Mononuclear cell (primary cell): ENCODE data around the gene HPX. TPM values are rescaled to one million over a fixed set of nuclear protein-coding genes. Genes with fewer than 3 reads are reported as not detected.

Experiments
- H3K27me3 ChIP-seq: 2 replicates; pipeline ENCODE4 v1.6.0; 2011; ENCODE audit warnings: low read length, control low read depth; ENCODE audit not compliant: insufficient read depth
- H3K4me1 ChIP-seq: 2 replicates; pipeline ENCODE4 v1.5.1; 2011; ENCODE audit warnings: mild to moderate bottlenecking, low read length, control low read depth; ENCODE audit not compliant: insufficient read depth
- H3K4me3 ChIP-seq: 2 replicates; pipeline ENCODE4 v1.5.1; 2011; ENCODE audit warnings: mild to moderate bottlenecking, low read length, moderate library complexity
- H3K9me3 ChIP-seq: 2 replicates; pipeline ENCODE4 v1.5.1; 2011; ENCODE audit warnings: low read depth, mild to moderate bottlenecking, control low read depth, low read length
- total RNA-seq: library from RNA; depleted of rRNA; stranded (reverse); fragments of >200 nt; gene quantifications from one replicate; pipeline ENCODE4 v1.2.3, GENCODE V29; 2012

HPX gene
- total RNA-seq, 1 donor = 0.31 TPM

GRCh38 chr11:6474413-6474792 lies 33.6 kb upstream of the HPX start:
- no peaks in the 10 kb centered on the region for H3K27me3 ChIP-seq
- no peaks in the 10 kb centered on the region for H3K9me3 ChIP-seq
- H3K4me3 ChIP-seq = peak overlapping the region; percentile 35
- H3K4me1 ChIP-seq = peaks cover 16% of the 10 kb centered on the region

DNA sequence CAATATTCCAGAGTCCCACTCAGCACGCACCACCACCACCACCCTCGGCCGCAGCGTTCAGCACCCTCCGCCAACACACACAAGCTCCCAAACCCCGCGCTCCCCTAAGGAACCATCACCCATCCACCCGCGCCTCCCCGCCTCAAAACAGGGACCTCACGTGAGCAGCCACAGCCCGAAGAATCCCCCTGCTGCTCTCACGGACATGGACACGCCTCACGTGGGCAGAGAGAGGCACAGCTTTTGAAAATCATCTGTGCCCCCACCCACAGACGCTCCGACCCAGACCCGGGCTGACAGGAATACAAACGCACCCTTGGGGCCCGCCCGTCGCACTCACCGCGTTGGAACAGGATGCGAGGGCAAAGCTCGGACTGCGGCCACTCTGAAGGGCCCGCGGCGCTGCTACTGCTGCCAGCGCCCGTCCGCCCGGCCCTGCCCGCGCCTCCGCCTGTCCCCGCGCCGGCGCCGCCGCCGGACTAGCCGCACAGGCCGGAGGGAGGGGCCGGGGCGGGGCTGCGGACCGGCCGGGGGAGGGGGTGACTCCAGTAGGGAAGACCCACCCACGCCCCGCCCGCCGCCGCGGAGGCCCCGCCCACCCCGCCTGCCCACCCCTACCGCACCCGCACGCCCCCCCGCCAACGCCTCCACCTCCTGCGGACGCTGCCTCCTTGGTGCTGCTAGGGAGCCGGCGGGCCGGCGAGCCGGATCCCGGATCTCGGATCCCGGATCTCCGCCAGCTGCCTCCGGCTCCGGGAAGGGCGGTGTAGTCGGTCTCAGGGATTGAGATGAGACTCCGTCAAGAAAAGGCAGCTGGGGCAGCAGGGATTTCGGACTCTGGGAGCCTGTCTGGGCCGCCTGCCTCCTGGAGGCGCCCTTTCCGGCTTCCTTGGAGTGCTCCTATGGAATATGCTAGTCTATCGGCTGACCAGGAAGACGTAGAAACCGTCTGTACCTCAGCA lies 32.9 kb upstream of the HPX start, which contains the start of gene TRIM3:
Gene TRIM3 (minus strand): TSS at position 491 of the 962 bp plus-strand sequence. CDS start 8,246 bp downstream, outside the sequence.
- Histone ChIP-seq H3K4me1 (peaks cover 22% of the 10 kb centered on the region), H3K27me3 (no peaks in the 10 kb centered on the region), H3K9me3 (no peaks in the 10 kb centered on the region), H3K4me3 (peak within 1 kb of the TSS; percentile 60)

- Histone ChIP-seq H3K27me3 (no peaks in the 10 kb centered on the region), H3K4me3 (no peak overlapping the region), H3K4me1 (peaks cover 22% of the 10 kb centered on the region), H3K9me3 (no peaks in the 10 kb centered on the region)
Measured at GRCh38 chr11:6472934-6473333, 32.1 kb upstream of the HPX start.

DNA sequence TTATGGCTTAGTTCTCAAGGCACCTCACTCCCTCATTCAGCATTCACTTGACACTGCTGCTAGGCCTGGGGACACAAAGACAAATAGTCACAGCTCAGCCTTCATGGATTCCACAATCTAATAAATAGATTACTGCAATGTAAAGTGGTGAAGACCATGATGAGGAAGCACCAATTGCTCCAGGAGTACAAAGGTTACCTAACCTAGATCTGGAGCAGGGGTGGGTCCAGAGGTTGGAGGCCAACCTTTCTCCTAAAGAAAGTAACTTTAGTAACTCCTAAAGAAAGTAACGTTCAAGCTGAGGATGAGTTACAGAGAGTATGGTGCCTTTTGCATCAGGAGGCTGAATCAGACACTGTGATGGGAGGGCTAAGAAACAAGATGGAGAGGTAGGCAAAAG lies 28.8 kb upstream of the HPX start:
- Histone ChIP-seq H3K4me3 (no peak overlapping the region), H3K9me3 (no peaks in the 10 kb centered on the region), H3K4me1 (peaks cover 22% of the 10 kb centered on the region), H3K27me3 (no peaks in the 10 kb centered on the region)

- Histone ChIP-seq H3K4me1 (peaks cover 17% of the 10 kb centered on the region), H3K9me3 (no peaks in the 10 kb centered on the region), H3K27me3 (no peaks in the 10 kb centered on the region), H3K4me3 (no peak overlapping the region)
Measured at GRCh38 chr11:6468712-6469495, 28.1 kb upstream of the HPX start.

GRCh38 chr11:6459099-6459450 lies 18.3 kb upstream of the HPX start:
- H3K9me3 ChIP-seq = no peaks in the 10 kb centered on the region
- H3K4me1 ChIP-seq = no peaks in the 10 kb centered on the region
- no peak overlapping the region for H3K4me3 ChIP-seq
- H3K27me3 ChIP-seq = no peaks in the 10 kb centered on the region

DNA sequence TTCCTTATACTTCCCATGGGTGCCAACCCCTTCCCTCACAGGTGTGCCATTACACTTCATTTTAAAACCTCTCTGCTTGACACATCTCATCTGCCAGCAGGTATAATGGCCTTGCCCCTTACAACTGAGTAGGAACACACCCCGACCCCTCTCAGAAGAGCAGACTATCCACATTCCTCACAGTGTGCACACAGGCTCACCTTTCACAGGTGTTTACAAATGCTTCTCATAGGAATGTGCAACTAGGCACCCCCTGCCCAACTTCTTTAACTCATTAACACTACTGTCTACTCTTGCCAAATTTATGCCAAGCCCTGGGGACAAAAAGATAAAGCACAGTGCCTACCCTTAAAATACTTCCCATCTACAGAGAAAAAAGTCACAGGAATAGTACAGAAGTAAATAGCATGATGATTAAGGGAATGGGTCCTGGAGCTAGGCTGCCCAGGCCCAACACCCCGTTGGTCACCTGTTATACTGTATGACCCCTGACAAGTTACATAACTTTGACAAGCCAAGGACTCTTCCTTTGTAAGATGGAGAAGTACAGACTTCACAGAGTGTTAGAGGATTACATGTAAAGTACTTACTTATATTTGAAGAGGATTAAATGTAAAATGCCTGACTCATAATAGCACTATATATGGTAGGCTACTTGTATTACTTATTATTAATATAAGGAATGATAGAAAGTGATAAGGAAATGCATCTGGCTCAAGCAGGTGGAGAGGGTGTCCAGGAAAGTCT lies 17.7 kb upstream of the HPX start:
- H3K9me3 ChIP-seq = no peaks in the 10 kb centered on the region
- no peak overlapping the region for H3K4me3 ChIP-seq
- H3K27me3 ChIP-seq = no peaks in the 10 kb centered on the region
- no peaks in the 10 kb centered on the region for H3K4me1 ChIP-seq

DNA sequence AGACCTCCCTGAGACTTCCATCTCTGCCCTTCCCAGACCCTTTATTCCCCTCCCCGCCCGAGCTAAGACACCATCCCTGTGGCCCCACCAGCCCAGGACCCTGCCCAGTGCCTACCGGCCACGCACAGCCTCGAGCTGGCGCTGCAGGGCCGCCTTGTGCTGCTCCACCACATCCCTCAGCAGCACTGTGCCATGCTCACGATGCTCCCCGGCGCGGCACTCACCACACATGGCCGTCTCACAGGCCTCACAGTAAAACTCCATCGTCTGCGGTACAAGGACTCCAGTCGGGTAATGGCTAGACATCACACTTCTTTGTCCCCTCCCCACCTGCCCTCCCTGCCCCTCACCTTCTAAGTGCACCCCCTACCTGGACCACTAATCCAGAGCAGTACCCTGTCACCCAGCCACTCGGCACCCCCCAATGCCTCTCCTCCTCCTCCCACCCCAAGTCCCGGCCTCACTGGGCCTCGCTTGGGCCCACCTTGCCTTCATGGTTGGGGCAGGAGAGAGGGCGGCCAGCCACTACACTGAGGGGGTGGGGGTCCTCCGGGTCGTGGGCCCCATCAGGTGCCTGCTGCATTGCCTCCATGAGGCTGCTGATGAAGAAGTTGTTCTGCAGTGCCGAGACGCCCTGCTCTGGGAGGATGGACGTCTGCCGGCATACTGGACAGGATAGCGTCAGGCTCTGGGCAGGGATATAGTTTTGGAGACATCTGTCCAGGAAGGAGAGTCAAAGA lies 17.0 kb upstream of the HPX start:
- H3K4me3 ChIP-seq = no peak overlapping the region
- no peaks in the 10 kb centered on the region for H3K4me1 ChIP-seq
- no peaks in the 10 kb centered on the region for H3K9me3 ChIP-seq
- no peaks in the 10 kb centered on the region for H3K27me3 ChIP-seq

DNA sequence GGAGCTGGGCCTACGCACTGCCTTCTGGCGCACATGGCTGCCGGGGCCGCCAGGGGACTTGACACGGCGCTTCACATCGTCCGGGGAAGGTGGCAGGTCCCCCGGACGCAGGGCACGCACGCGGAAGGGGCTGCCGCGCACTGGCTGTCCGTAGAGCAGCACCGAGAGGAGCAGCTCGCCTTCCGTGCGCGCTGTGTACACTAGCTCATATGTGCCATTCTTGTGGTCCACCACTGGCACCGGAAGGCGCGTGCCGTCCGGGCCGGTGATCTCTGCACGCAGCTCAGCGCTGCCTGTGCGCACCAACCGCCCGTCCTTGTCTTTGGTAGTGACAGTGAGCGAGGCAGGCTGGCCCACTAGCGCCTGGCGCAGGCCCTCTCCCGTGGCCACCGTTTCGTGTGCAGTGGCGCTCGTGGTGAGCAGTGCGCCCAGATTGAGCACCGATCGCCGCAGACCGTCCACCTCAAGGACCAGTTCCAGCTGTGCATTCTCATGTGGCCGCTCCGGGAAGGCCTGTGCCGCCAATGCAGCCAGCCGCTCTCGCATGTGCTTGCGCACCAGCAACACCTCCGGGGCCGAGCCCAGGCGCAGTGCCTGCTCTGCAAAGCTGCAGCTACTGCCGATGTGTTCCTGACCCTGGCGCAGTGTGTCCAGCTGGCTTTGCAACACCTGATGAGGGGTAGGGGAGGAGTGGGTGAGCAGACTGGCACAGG lies 15.7 kb upstream of the HPX start:
- Histone ChIP-seq H3K27me3 (no peaks in the 10 kb centered on the region), H3K4me3 (no peak overlapping the region), H3K9me3 (no peaks in the 10 kb centered on the region), H3K4me1 (no peaks in the 10 kb centered on the region)

DNA sequence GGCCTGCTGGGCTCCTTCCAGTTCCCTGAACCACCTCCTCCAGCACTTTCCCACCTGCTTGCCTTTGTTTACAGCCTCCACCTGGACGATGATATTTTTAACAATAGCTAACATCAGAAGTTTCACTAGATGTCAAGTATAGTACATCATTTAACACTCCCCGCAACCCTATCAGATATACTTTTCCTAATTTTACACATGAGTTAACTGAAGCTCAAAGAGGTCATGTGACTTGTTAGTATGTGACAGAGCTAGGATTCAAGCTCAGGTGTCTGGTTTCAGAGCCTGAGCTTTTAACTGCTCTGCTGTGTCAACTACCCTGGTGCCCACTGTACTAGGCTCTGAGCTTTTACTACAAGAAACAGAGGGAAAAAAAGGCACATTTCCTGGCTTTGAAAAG lies 14.3 kb upstream of the HPX start:
- Histone ChIP-seq H3K9me3 (no peaks in the 10 kb centered on the region), H3K27me3 (no peaks in the 10 kb centered on the region), H3K4me3 (no peak overlapping the region), H3K4me1 (no peaks in the 10 kb centered on the region)

GRCh38 chr11:6453152-6453551 lies 12.4 kb upstream of the HPX start:
- Histone ChIP-seq H3K4me3 (no peak overlapping the region), H3K27me3 (no peaks in the 10 kb centered on the region), H3K4me1 (no peaks in the 10 kb centered on the region), H3K9me3 (no peaks in the 10 kb centered on the region)

DNA sequence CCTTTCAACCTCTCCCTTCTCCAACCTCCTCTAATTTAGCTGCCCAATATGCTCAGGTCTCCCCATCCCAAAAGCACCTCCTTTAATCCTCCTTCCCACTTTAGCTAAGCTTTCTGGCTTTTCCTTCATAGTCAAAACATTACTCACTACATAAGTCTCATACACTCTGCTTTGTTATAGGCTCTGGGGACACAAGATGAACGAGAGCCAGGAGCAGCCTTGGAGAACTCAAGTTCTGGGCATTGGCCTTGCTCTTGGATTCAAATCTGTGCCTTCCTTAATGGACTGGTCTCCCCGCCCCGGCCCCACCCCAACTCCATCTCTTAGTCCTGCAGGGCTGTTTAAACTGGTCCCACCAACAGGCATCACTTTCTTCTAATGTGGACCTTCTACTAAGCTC lies 11.4 kb upstream of the HPX start:
- H3K4me3 ChIP-seq = no peak overlapping the region
- H3K4me1 ChIP-seq = no peaks in the 10 kb centered on the region
- H3K9me3 ChIP-seq = no peaks in the 10 kb centered on the region
- no peaks in the 10 kb centered on the region for H3K27me3 ChIP-seq

DNA sequence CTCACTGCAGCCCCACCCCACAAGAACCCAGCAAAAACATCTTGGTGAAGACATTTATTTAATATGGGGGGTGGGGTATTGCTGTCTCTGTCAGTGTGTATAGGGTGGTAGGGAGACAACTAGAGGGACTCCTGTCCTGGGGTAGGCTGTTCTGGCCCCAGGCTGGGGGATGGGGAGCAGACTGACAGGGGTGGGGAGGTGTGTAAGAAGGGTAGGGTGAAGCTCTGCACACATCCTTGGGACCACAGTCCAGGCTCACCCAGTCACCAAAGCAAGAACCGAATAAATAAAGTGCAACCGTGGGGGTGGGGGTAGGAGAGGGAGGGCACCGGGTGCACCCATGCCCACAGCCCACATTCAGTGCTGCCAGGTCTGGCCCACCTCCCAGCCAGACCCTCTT lies 7.8 kb upstream of the HPX start:
- Histone ChIP-seq H3K9me3 (no peaks in the 10 kb centered on the region), H3K4me3 (no peak overlapping the region), H3K27me3 (no peaks in the 10 kb centered on the region), H3K4me1 (no peaks in the 10 kb centered on the region)
